ENCODE data around the gene HSPA6. TPM values are rescaled to one million over a fixed set of nuclear protein-coding genes. Genes with fewer than 3 reads are reported as not detected.
"Not testable (repeated sequence)": the region's sequence is repeated elsewhere in the genome, so short reads cannot be mapped to it uniquely, and the experiment has no call there.

Gene HSPA6
- total RNA-seq: 100 to 1,000 TPM in 1 of 4 donors, 10 to 100 TPM in 2, 1 to 10 TPM in 1; 8.2 to 134 (median 18.8) TPM

DNA sequence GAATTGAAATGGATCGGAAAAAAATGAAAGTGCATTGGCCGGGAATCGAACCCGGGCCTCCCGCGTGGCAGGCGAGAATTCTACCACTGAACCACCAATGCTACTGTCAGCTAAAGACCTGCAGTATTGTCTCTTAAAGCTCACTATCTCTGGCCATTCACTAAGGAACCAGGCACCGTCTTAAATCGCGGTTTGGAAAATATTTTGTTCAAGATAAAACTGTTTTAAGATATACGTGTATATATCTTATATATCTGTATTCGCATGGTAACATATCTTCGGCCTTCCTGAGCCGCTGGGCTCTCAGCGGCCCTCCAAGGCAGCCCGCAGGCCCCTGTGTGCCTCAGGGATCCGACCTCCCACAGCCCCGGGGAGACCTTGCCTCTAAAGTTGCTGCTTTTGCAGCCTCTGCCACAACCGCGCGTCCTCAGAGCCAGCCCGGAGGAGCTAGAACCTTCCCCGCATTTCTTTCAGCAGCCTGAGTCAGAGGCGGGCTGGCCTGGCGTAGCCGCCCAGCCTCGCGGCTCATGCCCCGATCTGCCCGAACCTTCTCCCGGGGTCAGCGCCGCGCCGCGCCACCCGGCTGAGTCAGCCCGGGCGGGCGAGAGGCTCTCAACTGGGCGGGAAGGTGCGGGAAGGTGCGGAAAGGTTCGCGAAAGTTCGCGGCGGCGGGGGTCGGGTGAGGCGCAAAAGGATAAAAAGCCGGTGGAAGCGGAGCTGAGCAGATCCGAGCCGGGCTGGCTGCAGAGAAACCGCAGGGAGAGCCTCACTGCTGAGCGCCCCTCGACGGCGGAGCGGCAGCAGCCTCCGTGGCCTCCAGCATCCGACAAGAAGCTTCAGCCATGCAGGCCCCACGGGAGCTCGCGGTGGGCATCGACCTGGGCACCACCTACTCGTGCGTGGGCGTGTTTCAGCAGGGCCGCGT lies at the start of gene HSPA6:
TSS of gene HSPA6 (plus strand) at position 724 of the 925 bp plus-strand sequence. CDS start at position 843, 119 bp downstream.
- DNase-seq (ENCODE audit: low spot score): peak; percentile 59
- peak; percentile 93 for ATAC-seq (ENCODE audit: low FRiP score)

DNA sequence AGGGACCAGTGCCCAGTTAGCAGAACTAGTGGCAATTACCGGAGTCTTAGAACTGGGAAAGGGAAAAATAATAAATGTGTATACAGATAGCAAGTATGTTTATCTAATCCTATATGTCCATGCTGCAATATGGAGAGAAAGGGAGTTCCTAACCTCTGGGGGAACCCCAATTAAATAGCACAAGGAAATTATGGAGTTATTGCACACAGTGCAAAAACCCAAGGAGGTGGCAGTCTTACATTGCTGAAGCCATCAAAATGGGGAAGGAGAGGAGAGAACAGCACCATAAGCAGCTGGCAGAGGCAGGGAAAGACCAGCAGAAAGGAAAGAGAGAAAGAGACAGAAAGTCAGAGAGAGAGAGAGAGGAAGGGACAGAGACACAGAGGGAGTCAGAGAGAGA lies 46.6 kb upstream of the HSPA6 start:
- not testable (repeated sequence) for DNase-seq (ENCODE audit: low spot score); ATAC-seq (ENCODE audit: low FRiP score)

DNA sequence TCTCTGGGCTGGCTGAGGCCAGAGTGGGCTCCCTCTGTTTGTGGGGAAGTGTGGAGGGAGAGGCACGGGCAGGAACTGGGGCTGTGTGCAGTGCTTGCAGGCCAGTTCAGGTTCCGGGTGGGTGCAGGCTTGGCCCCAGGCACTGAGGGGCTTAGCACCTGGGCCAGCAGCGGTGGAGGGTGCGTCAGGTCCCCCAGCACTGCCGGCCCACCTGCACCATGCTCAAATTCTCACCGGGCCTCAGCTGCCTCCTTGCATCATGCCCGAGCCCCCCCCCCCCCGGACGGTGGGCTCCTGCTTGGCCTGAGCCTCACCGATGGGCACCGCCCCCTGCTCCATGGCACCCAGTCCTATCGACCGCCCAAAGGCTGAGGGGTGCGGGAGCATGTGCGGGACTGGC lies 45.4 kb upstream of the HSPA6 start:
- no peak for ATAC-seq (ENCODE audit: low FRiP score)

DNA sequence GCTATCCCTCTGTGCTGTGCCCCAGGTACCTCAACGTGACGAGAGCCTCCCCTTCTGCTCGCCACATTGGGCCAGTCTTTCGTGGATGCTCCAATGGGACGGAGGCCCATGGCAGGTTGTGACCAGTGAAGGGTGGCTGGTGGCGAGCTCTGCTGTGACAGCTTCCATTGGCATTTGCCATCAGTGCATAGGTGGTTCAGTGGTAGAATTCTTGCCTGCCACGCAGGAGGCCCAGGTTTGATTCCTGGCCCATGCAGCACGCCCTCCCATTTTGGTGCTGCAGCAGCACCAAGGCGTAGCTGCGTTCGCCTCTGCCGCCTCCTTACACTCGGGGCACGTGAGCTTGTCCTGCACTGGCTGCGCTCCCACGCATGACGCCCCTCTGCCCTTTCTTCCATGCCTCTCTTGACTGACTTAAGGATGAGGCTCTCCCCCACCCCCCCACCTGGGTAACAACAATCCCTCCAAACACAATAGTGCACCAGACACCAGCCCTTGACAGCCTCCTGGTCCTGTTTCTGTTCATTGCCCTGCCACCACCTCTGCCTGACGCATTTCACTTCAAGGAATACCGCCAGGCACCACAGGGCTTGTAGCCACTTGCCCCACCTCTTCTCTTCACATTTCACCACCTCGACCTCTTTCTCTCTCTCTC lies 43.8 kb upstream of the HSPA6 start:
- TF ChIP-seq, protein P1, sequence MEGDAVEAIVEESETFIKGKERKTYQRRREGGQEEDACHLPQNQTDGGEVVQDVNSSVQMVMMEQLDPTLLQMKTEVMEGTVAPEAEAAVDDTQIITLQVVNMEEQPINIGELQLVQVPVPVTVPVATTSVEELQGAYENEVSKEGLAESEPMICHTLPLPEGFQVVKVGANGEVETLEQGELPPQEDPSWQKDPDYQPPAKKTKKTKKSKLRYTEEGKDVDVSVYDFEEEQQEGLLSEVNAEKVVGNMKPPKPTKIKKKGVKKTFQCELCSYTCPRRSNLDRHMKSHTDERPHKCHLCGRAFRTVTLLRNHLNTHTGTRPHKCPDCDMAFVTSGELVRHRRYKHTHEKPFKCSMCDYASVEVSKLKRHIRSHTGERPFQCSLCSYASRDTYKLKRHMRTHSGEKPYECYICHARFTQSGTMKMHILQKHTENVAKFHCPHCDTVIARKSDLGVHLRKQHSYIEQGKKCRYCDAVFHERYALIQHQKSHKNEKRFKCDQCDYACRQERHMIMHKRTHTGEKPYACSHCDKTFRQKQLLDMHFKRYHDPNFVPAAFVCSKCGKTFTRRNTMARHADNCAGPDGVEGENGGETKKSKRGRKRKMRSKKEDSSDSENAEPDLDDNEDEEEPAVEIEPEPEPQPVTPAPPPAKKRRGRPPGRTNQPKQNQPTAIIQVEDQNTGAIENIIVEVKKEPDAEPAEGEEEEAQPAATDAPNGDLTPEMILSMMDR (IDR thresholded peaks at IDR 0.05): no peak
- no peak for ATAC-seq (ENCODE audit: low FRiP score)
- no peak for DNase-seq (ENCODE audit: low spot score)

More for the DNA sequence above, 45.4 kb upstream of the HSPA6 start:
- DNase-seq (ENCODE audit: low spot score): no peak
- TF ChIP-seq, protein P1 (IDR thresholded peaks at IDR 0.05): no peak

DNA sequence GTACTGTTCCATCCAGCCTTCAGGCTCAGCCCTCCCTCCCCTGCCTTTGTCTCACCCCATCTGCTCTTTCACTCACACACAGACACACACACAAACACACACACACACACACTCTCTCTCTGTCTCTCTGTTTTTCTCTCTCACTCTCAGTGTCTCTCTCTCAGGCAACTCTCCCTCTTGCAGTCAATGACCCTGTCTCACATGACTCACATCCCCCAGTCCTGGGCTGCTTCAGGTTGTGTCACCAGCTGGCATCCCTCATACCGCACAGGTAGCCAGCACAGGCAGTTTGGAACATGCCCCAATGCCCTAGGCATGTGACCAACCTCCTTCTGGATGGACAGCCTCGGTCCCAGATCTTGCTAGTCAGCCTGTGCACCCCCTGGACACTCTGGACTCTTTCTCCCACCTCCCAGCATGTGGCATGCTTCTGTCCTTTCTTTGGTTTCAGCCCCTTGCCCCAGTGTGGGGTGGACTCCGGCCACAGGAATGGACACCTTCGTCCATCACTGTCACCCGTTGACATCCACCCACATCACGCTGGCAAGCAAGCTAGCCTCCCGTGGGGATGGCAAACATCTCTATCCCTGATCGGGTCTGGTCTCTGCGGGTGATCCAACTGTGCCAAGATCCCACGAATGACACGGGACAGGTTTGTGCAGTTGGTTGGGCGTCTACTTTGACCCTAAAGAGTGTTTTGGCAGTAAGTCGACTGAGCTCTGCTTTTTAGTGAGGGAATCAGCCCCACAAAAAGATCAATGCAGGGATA lies 42.5 kb upstream of the HSPA6 start:
- ATAC-seq (ENCODE audit: low FRiP score) (peak; percentile 41), DNase-seq (ENCODE audit: low spot score) (no peak)
- TF ChIP-seq, protein P1 (IDR thresholded peaks at IDR 0.05): no peak

DNA sequence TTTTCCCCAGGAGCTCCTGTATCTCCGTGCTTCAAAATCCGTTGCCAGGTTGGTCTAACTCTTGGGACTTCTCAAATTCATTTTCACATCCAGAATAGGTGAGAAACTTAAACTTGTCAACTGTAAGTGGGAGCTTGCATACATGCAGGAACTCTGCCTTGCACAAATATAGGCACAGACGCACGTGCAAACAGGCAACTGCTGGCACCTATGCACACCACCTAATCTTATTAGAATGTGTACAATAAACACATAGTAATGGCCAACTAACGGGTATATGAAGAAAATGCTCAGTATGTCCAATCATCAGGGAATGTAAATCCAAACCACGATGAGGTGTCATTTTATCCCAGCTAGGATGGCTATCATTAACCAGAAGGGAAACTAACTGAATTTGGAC lies 41.7 kb upstream of the HSPA6 start:
- ATAC-seq (ENCODE audit: low FRiP score) (no peak), DNase-seq (ENCODE audit: low spot score) (no peak)
- TF ChIP-seq, protein P1 (IDR thresholded peaks at IDR 0.05): no peak

DNA sequence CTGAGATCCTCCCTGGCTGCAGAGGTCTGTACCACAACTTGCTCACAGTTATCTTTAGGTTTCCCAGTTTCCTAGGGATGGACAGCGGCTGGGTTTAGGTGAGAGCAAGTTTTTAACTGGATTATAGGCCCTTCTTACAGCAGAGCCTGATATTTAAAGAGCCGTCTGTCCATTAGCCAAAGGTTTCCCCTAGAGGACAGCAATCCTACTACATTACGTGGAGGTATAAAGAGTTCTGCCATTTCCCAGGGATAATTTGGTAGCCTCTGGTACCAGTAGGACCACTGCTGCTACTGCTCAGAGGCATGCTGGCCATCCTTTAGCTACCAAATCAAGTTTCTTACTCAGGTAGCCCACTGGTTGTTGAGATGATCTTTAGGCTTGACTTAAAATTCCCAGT lies 41.0 kb upstream of the HSPA6 start:
- no peak for ATAC-seq (ENCODE audit: low FRiP score)
- no peak for DNase-seq (ENCODE audit: low spot score)
- TF ChIP-seq, protein P1 (IDR thresholded peaks at IDR 0.05): no peak

All from omental fat pad (tissue), 4 donors.